Renal cortex interstitium (tissue), 11 donors: Measurements from ENCODE around the gene LAMA3. TPM values are rescaled to one million over a fixed set of nuclear protein-coding genes. Genes with fewer than 3 reads are reported as not detected.

ENCODE experiments used
- DNase-seq, 11 donors: peaks; one replicate each; pipeline ENCODE4 v3.0.0-alpha.2; 2013; ENCODE audit warnings: low read depth in 9 of 11, low spot score in 4 of 11; ENCODE audit errors: extremely low read depth in 1 of 11
- polyA plus RNA-seq, 3 donors: library from polyadenylated mRNA; unstranded; fragments of 120-200 nt; gene quantifications; one replicate each; pipeline ENCODE4 v1.2.1, GENCODE V29; 2013; ENCODE audit not compliant: insufficient read length in 3 of 3

The LAMA3 gene
- polyA plus RNA-seq, 3 donors, result 1.7 to 2.2 (median 2.1) TPM

- DNase-seq, result no peak
These were observed 244.2 kb downstream of the LAMA3 start for GRCh38 chr18:23933407-23933806.

GRCh38 chr18:23934252-23934651 is 245.0 kb downstream of the LAMA3 start:
- DNase-seq, result no peak

- no peak for DNase-seq
These were observed 245.6 kb downstream of the LAMA3 start for GRCh38 chr18:23934863-23935262.

- DNase-seq, result no peak
These were observed 246.6 kb downstream of the LAMA3 start for GRCh38 chr18:23935804-23936203.

GRCh38 chr18:23936381-23936958 is 247.2 kb downstream of the LAMA3 start:
- DNase-seq, result no peak

GRCh38 chr18:23938043-23938756 is 248.9 kb downstream of the LAMA3 start:
- no peak for DNase-seq

GRCh38 chr18:23938901-23939341 is 249.7 kb downstream of the LAMA3 start:
- no peak for DNase-seq

GRCh38 chr18:23939366-23939765 is 250.1 kb downstream of the LAMA3 start:
- DNase-seq, result no peak

- no peak for DNase-seq
These were observed 250.6 kb downstream of the LAMA3 start for GRCh38 chr18:23939896-23940295.

- no peak for DNase-seq
These were observed 252.5 kb downstream of the LAMA3 start for GRCh38 chr18:23941791-23942190.

- DNase-seq, result no peak
These were observed 253.9 kb downstream of the LAMA3 start for GRCh38 chr18:23943104-23943503.

- no peak for DNase-seq
These were observed 254.8 kb downstream of the LAMA3 start for GRCh38 chr18:23943903-23944624.

GRCh38 chr18:23945416-23946079 is 256.3 kb downstream of the LAMA3 start:
- no peak for DNase-seq

- DNase-seq, result no peak
These were observed 260.6 kb downstream of the LAMA3 start for GRCh38 chr18:23949863-23950262.

GRCh38 chr18:23950644-23951043 is 261.4 kb downstream of the LAMA3 start:
- no peak for DNase-seq

GRCh38 chr18:23951206-23951605 is 262.0 kb downstream of the LAMA3 start:
- no peak for DNase-seq

- no peak for DNase-seq
These were observed 264.7 kb downstream of the LAMA3 start for GRCh38 chr18:23953984-23954383.

GRCh38 chr18:23956483-23956882 is 267.2 kb downstream of the LAMA3 start:
- DNase-seq, result no peak

GRCh38 chr18:23958036-23958435 is 268.8 kb downstream of the LAMA3 start:
- DNase-seq, result no peak
